A549 treated with Hydrocortisone at 1 μM for 4 hours (cell line): ENCODE data around the gene AKAP14. TPM values are rescaled to one million over a fixed set of nuclear protein-coding genes. Genes with fewer than 3 reads are reported as not detected.

Experiments
- total RNA-seq: library from RNA; stranded (reverse); fragments of 200-300 nt; extraction: Qiagen RNA extraction; gene quantifications from 5 replicates; pipeline ENCODE4 v1.2.3, GENCODE V29; 2022

The AKAP14 gene
- not detected in 5 replicates for total RNA-seq

GRCh38 chrX:119895843-119896326 is at the start of gene AKAP14:
TSS of gene AKAP14 (plus strand) at chrX:119895893. CDS start at chrX:119903224, 7,331 bp downstream.

DNA sequence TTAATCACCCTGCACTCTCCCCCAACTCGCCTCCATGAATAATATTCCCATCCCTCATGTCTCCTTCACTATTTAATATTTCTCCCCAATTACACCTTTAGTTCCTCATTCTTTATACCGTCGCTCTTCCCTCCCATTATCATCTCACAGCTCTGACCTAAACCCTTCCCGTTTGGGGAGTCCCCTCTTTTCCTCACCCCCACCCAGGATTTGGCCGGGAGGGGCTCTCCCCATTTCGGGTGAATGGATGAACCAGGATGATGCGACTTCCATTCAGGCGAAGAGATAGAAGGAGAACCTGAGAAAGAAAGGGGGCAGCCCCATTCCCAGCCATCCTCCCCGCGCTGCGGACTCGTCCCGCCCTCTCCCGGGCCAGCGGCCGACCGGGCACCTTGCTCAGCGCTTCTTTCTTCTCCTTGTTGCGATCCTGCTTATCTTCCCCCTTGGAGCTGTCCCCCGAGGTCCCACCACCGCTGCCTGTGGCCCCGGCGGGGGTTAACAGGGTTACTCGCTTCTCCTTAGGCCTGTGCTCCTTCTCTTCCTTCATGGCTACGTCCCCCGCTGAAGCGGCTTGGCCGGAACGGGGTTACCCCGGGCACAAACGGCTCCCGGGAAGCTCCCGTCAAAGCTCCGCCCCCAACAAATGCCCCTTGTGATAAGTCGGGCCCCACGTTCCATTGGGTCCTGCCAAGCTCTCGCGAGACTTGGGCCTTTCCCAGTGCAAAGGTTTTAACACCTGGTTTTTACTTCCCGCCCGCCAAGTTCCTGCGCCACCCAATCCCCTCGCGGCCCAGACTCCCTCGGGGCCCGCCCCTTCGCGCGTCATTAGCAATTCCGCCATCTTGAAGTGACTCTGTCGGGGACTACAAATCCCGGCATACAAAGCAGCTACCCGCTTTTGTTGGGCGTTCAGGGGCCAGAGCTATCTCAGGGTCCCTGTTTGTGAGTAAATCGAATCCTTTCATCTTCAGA is 43.0 kb upstream of the AKAP14 start, which contains the start of gene UPF3B:
Gene UPF3B, minus strand, starts transcription at position 582 of the 972 bp plus-strand sequence. Its CDS starts 35 bp downstream, at position 547.

GRCh38 chrX:119871599-119872395 is 23.9 kb upstream of the AKAP14 start, which contains the start of the genes NDUFA1 and RNF113A:
TSS of gene NDUFA1 (plus strand) at chrX:119871832. CDS start at chrX:119871912, 80 bp downstream.
TSS of gene RNF113A (minus strand) at chrX:119871733. CDS start at chrX:119871613, 120 bp downstream.

DNA sequence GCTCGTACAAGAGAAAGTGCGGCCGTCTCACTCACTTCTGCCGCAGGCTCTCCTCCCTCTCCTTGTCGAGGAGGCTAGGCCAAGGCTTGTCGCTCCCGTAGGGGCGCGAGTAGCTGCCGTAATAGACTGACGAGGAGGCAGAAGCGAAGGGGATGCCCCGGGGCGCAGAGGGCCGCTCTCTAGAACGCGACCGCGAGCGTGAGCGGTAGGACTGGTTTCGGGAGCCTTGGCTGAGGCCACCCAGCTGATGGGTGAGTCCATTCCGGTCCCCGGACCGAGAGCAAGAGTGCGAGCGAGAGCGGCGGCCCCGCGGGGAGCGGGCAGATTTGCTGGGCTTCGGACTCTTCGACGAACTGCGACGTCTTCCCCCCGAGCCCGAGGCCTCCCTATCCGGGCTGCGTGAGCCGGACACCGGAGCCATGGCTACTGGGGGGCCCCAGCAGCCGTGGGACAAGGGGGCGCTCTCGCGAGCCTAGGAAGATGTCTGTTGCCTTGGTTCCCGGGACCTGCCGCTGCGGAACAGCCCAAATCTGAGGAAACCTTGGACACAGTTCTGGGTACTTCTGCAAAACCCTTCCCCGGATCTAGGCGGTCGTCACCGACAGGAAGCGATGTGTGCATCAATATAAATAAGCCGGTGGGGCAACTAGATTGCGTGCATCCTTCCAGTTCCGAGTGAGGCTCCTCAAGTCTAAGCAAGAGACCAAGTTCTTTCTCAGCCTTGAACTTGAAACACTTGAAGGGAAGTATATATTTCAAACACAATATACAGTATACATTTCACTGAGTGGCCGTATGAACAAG is 47.7 kb downstream of the AKAP14 start, which contains the start of gene NKAP:
Gene NKAP, minus strand, starts transcription at position 567 of the 804 bp plus-strand sequence. Its CDS starts 146 bp downstream, at position 421.

Other genes with a start within 250 kb of the AKAP14 start
- gene SEPTIN6, start 202.7 kb upstream of the AKAP14 start, total RNA-seq: 10.0 to 12.5 TPM (median 10.3 TPM) in 5 replicates
- gene SOWAHD, start 137.3 kb upstream of the AKAP14 start, total RNA-seq: 0.10 to 0.14 TPM in 2 of 5 replicates, not detected in the others
- gene RPL39, start 104.3 kb upstream of the AKAP14 start, total RNA-seq: 3,501 to 4,126 TPM (median 3,665 TPM) in 5 replicates
- 16.5 to 22.0 TPM (median 17.0 TPM) in 5 replicates for gene UPF3B, start 42.9 kb upstream of the AKAP14 start, total RNA-seq
- gene RNF113A, start 24.2 kb upstream of the AKAP14 start, total RNA-seq: 27.5 to 32.9 TPM (median 30.7 TPM) in 5 replicates
- gene NDUFA1, start 24.1 kb upstream of the AKAP14 start, total RNA-seq: 236 to 273 TPM (median 252 TPM) in 5 replicates
- gene NKAP, start 47.9 kb downstream of the AKAP14 start, total RNA-seq: 6.4 to 7.6 TPM (median 7.4 TPM) in 5 replicates
- not detected in 5 replicates for gene RHOXF2B, start 181.8 kb downstream of the AKAP14 start, total RNA-seq
- gene RHOXF1, start 220.0 kb downstream of the AKAP14 start, total RNA-seq: not detected in 5 replicates